GM12891 (cell line): ENCODE results near the gene UBALD2.

Experiments
- DNase-seq: peaks from one replicate; pipeline ENCODE4 v3.0.0; 2011; ENCODE audit warnings: low spot score; ENCODE audit not compliant: insufficient read length
- FAIRE-seq: peaks from 2 replicates; lab custom pipeline; 2011; peaks lifted over from hg19 to GRCh38; lab: Jason Lieb, UNC
- PAX5 ChIP-seq: IDR thresholded peaks from 2 replicates; pipeline ENCODE4 v1.6.1; 2011; ENCODE audit warnings: low read length, moderate library complexity, mild to moderate bottlenecking; ENCODE audit not compliant: insufficient read depth, severe bottlenecking
- POLR2A ChIP-seq: IDR thresholded peaks from 2 replicates; pipeline ENCODE4 v1.6.1; 2011; ENCODE audit warnings: low read depth, low read length, control low read depth
- POLR2AphosphoS5 ChIP-seq: IDR thresholded peaks from 2 replicates; pipeline ENCODE4 v1.6.1; 2011; ENCODE audit warnings: low read depth, low read length, control low read depth
- POU2F2 ChIP-seq: IDR thresholded peaks from 2 replicates; pipeline ENCODE4 v1.6.1; 2011; ENCODE audit warnings: low read depth, mild to moderate bottlenecking, control low read depth, low read length, moderate library complexity
- SPI1 ChIP-seq: IDR thresholded peaks from 2 replicates; pipeline ENCODE4 v1.6.1; 2011; ENCODE audit warnings: low read depth, low read length, control low read depth
- TAF1 ChIP-seq: IDR thresholded peaks from 2 replicates; pipeline ENCODE4 v1.6.1; 2011; ENCODE audit warnings: low read depth, low read length, control low read depth

Gene UBALD2

GRCh38 chr17:76314392-76315227 is 49.5 kb downstream of the UBALD2 start:
- FAIRE-seq (no peak), DNase-seq (no peak)
- TF ChIP-seq TAF1, result no peak
- TF ChIP-seq POU2F2, result no peak
- TF ChIP-seq PAX5, result no peak
- no peak for TF ChIP-seq SPI1
- no peak for TF ChIP-seq POLR2AphosphoS5
- TF ChIP-seq POLR2A, result no peak

- FAIRE-seq (no peak), DNase-seq (no peak)
- TF ChIP-seq POLR2AphosphoS5 (no peak), SPI1 (no peak), PAX5 (no peak), TAF1 (no peak), POLR2A (no peak), POU2F2 (no peak)
Measured at GRCh38 chr17:76317535-76317934, 52.4 kb downstream of the UBALD2 start.

GRCh38 chr17:76318586-76318985 is 53.4 kb downstream of the UBALD2 start:
- FAIRE-seq (no peak), DNase-seq (no peak)
- TF ChIP-seq POLR2A, result no peak
- TF ChIP-seq POLR2AphosphoS5, result no peak
- TF ChIP-seq PAX5, result no peak
- TF ChIP-seq POU2F2, result no peak
- TF ChIP-seq TAF1, result no peak
- no peak for TF ChIP-seq SPI1
